ENCODE measurements around the gene PAX8. TPM values are rescaled to one million over a fixed set of nuclear protein-coding genes. Genes with fewer than 3 reads are reported as not detected.

The PAX8 gene
- total and polyA plus RNA-seq, 2 experiments from 2014 or later: 0.21 to 0.32 TPM

DNA sequence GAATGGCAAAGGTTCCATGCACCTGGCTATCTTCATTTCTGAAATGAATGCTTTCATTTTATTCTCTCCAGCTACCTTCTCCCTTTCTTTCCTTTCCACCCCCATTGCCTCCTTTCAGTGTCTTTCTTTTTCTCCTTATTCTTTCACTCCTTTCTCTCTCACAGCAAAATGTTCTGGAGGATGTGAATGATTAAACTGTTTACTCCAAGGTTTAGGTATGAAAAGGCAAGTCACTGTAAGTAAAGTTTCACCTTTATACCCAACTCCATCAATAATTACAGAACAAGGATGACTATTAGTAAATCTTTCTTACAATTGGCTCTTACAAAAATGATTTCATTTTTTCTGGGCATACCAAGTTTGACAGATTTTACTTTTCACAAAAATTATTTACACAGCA is 4.3 kb downstream of the PAX8 start:
- Histone ChIP-seq H3K36me3 (ENCODE audit: insufficient read depth) (no peaks in the 10 kb centered on the region), H3K79me2 (replicated peaks; ENCODE audit: insufficient read depth) (no peaks in the 10 kb centered on the region), H3K4me3 (no peak overlapping the region), H3K27ac (ENCODE audit: low read depth) (no peak overlapping the region), H3K9me2 (ENCODE audit: insufficient read depth) (no peaks in the 10 kb centered on the region), H3K4me2 (no peak overlapping the region), H3K27me3 (ENCODE audit: insufficient read depth) (peaks cover 97% of the 10 kb centered on the region), H2AFZ (no peak overlapping the region), H4K20me1 (replicated peaks; ENCODE audit: insufficient read depth) (peaks cover 14% of the 10 kb centered on the region), H3F3A (replicated peaks; ENCODE audit: low read depth) (0 out of 2 replicates have a peak, but pooled peaks cover 4% of the 10 kb centered on the region), H3K4me1 (ENCODE audit: insufficient read depth) (peaks cover 33% of the 10 kb centered on the region)
- peak; percentile 51 for TF ChIP-seq EZH2 (IDR thresholded peaks at IDR 0.05; ENCODE audit: low read depth, unreplicated experiment)
- TF ChIP-seq, protein P1, sequence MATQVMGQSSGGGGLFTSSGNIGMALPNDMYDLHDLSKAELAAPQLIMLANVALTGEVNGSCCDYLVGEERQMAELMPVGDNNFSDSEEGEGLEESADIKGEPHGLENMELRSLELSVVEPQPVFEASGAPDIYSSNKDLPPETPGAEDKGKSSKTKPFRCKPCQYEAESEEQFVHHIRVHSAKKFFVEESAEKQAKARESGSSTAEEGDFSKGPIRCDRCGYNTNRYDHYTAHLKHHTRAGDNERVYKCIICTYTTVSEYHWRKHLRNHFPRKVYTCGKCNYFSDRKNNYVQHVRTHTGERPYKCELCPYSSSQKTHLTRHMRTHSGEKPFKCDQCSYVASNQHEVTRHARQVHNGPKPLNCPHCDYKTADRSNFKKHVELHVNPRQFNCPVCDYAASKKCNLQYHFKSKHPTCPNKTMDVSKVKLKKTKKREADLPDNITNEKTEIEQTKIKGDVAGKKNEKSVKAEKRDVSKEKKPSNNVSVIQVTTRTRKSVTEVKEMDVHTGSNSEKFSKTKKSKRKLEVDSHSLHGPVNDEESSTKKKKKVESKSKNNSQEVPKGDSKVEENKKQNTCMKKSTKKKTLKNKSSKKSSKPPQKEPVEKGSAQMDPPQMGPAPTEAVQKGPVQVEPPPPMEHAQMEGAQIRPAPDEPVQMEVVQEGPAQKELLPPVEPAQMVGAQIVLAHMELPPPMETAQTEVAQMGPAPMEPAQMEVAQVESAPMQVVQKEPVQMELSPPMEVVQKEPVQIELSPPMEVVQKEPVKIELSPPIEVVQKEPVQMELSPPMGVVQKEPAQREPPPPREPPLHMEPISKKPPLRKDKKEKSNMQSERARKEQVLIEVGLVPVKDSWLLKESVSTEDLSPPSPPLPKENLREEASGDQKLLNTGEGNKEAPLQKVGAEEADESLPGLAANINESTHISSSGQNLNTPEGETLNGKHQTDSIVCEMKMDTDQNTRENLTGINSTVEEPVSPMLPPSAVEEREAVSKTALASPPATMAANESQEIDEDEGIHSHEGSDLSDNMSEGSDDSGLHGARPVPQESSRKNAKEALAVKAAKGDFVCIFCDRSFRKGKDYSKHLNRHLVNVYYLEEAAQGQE (IDR thresholded peaks at IDR 0.05; ENCODE audit: unreplicated experiment): no peak
- no peak for TF ChIP-seq ETS1 (IDR thresholded peaks at IDR 0.05)
- no peaks in the 10 kb centered on the region for H3K9me3 Mint-ChIP-seq
- H3K27me3 Mint-ChIP-seq (ENCODE audit: insufficient read depth, low read depth, poor library complexity): peaks cover 90% of the 10 kb centered on the region
- DNase-seq (ENCODE audit: low spot score) (no peak), ATAC-seq (no peak)
- no peaks in the 10 kb centered on the region for H3K36me3 Mint-ChIP-seq (ENCODE audit: low read depth)
- H3K4me3 Mint-ChIP-seq: no peak overlapping the region
- no peak overlapping the region for H3K27ac Mint-ChIP-seq
- H3K4me1 Mint-ChIP-seq: peaks cover 30% of the 10 kb centered on the region

- H3K36me3 Mint-ChIP-seq (ENCODE audit: low read depth): no peaks in the 10 kb centered on the region
- Histone ChIP-seq H3K79me2 (replicated peaks; ENCODE audit: insufficient read depth) (no peaks in the 10 kb centered on the region), H3F3A (replicated peaks; ENCODE audit: low read depth) (0 out of 2 replicates have a peak, but pooled peaks cover 4% of the 10 kb centered on the region), H3K4me2 (no peak overlapping the region), H3K4me3 (no peak overlapping the region), H3K4me1 (ENCODE audit: insufficient read depth) (peaks cover 29% of the 10 kb centered on the region), H3K27ac (ENCODE audit: low read depth) (no peak overlapping the region), H2AFZ (no peak overlapping the region), H4K20me1 (replicated peaks; ENCODE audit: insufficient read depth) (peaks cover 14% of the 10 kb centered on the region), H3K27me3 (ENCODE audit: insufficient read depth) (peaks cover 93% of the 10 kb centered on the region), H3K9me2 (ENCODE audit: insufficient read depth) (no peaks in the 10 kb centered on the region), H3K36me3 (ENCODE audit: insufficient read depth) (no peaks in the 10 kb centered on the region)
- no peak for ATAC-seq
- no peak overlapping the region for H3K4me3 Mint-ChIP-seq
- no peak for DNase-seq (ENCODE audit: low spot score)
- H3K27me3 Mint-ChIP-seq (ENCODE audit: insufficient read depth, low read depth, poor library complexity): peaks cover 85% of the 10 kb centered on the region
- no peaks in the 10 kb centered on the region for H3K9me3 Mint-ChIP-seq
- H3K4me1 Mint-ChIP-seq: peaks cover 30% of the 10 kb centered on the region
- H3K27ac Mint-ChIP-seq: no peak overlapping the region
- TF ChIP-seq STAT1 (IDR thresholded peaks at IDR 0.05; ENCODE audit: unreplicated experiment): no peak
- TF ChIP-seq CREB1 (CRISPR knock-in tag; IDR thresholded peaks at IDR 0.05; ENCODE audit: low read depth): no peak
- TF ChIP-seq ZNF331 (CRISPR knock-in tag; IDR thresholded peaks at IDR 0.05; ENCODE audit: low read depth): no peak
- TF ChIP-seq ZNF114 (CRISPR knock-in tag; IDR thresholded peaks at IDR 0.05): no peak
- no peak for TF ChIP-seq ZNF462 (CRISPR knock-in tag; IDR thresholded peaks at IDR 0.05)
Observed at GRCh38 chr2:113273981-113274380, 4.7 kb downstream of the PAX8 start.

Data from GM23338 (cell line).